ENCODE data around the gene GAPVD1. TPM values are rescaled to one million over a fixed set of nuclear protein-coding genes. Genes with fewer than 3 reads are reported as not detected.
"Not testable (repeated sequence)": the region's sequence is repeated elsewhere in the genome, so short reads cannot be mapped to it uniquely, and the experiment has no call there.

The GAPVD1 gene
- total and polyA plus RNA-seq, 2 donors = 14.2 to 77.6 TPM

GRCh38 chr9:125377584-125378250, 116.1 kb downstream of the GAPVD1 start:
- 90% methylated on average over 8 of the region's 8 CpGs for WGBS
- H3K4me3 ChIP-seq (ENCODE audit: low read depth, low read length) = no peak overlapping the region
- no peak for DNase-seq (ENCODE audit: extremely low spot score)

GRCh38 chr9:125378778-125379177, 117.2 kb downstream of the GAPVD1 start:
- Histone ChIP-seq H3K4me1 (ENCODE audit: insufficient read depth) (no peaks in the 10 kb centered on the region), H3K27ac (ENCODE audit: low read depth) (no peak overlapping the region), H3K4me3 (ENCODE audit: low read depth, low read length) (no peak overlapping the region), H3K36me3 (ENCODE audit: insufficient read depth) (no peaks in the 10 kb centered on the region)
- DNase-seq (ENCODE audit: extremely low spot score) = no peak
- 64% methylated on average over 9 of the region's 9 CpGs for WGBS

More at GRCh38 chr9:125377584-125378250, 116.1 kb downstream of the GAPVD1 start:
- H3K36me3 ChIP-seq (ENCODE audit: insufficient read depth) = no peaks in the 10 kb centered on the region
- H3K27ac ChIP-seq (ENCODE audit: low read depth) = no peak overlapping the region
- no peaks in the 10 kb centered on the region for H3K4me1 ChIP-seq (ENCODE audit: insufficient read depth)

GRCh38 chr9:125379208-125379607, 117.6 kb downstream of the GAPVD1 start:
- Histone ChIP-seq H3K36me3 (ENCODE audit: insufficient read depth) (no peaks in the 10 kb centered on the region), H3K27ac (ENCODE audit: low read depth) (no peak overlapping the region), H3K4me3 (ENCODE audit: low read depth, low read length) (no peak overlapping the region), H3K4me1 (ENCODE audit: insufficient read depth) (no peaks in the 10 kb centered on the region)
- no peak for DNase-seq (ENCODE audit: extremely low spot score)
- 62% methylated on average over 5 of the region's 5 CpGs for WGBS

GRCh38 chr9:125380406-125380805, 118.8 kb downstream of the GAPVD1 start:
- Histone ChIP-seq H3K27ac (ENCODE audit: low read depth) (no peak overlapping the region), H3K36me3 (ENCODE audit: insufficient read depth) (no peaks in the 10 kb centered on the region), H3K4me3 (ENCODE audit: low read depth, low read length) (no peak overlapping the region), H3K4me1 (ENCODE audit: insufficient read depth) (no peaks in the 10 kb centered on the region)
- DNase-seq (ENCODE audit: extremely low spot score) = no peak
- WGBS = 79% methylated on average over 8 of the region's 8 CpGs

GRCh38 chr9:125387861-125388524, 126.4 kb downstream of the GAPVD1 start:
- Histone ChIP-seq H3K36me3 (ENCODE audit: insufficient read depth) (no peaks in the 10 kb centered on the region), H3K4me3 (ENCODE audit: low read depth, low read length) (no peak overlapping the region), H3K4me1 (ENCODE audit: insufficient read depth) (no peaks in the 10 kb centered on the region), H3K27ac (ENCODE audit: low read depth) (no peak overlapping the region)
- WGBS = 84% methylated on average over 14 of the region's 14 CpGs
- DNase-seq (ENCODE audit: extremely low spot score) = no peak

- H3K27ac ChIP-seq (ENCODE audit: low read depth) = no peak overlapping the region
- WGBS = 58% methylated on average over 6 of the region's 6 CpGs
- H3K4me3 ChIP-seq (ENCODE audit: low read depth, low read length) = no peak overlapping the region
- no peak for DNase-seq (ENCODE audit: extremely low spot score)
- H3K4me1 ChIP-seq (ENCODE audit: insufficient read depth) = no peaks in the 10 kb centered on the region
- H3K36me3 ChIP-seq (ENCODE audit: insufficient read depth) = no peaks in the 10 kb centered on the region
Measured at GRCh38 chr9:125388978-125389377, 127.4 kb downstream of the GAPVD1 start.

GRCh38 chr9:125391704-125392103, 130.1 kb downstream of the GAPVD1 start:
- no peaks in the 10 kb centered on the region for H3K36me3 ChIP-seq (ENCODE audit: insufficient read depth)
- no peak for DNase-seq (ENCODE audit: extremely low spot score)
- 94% methylated on average over 6 of the region's 6 CpGs for WGBS

GRCh38 chr9:125393426-125393825, 131.8 kb downstream of the GAPVD1 start:
- DNase-seq (ENCODE audit: extremely low spot score) = no peak
- 90% methylated on average over 3 of the region's 3 CpGs for WGBS
- H3K36me3 ChIP-seq (ENCODE audit: insufficient read depth) = no peaks in the 10 kb centered on the region
- H3K4me3 ChIP-seq (ENCODE audit: low read depth, low read length) = no peak overlapping the region
- no peaks in the 10 kb centered on the region for H3K4me1 ChIP-seq (ENCODE audit: insufficient read depth)
- no peak overlapping the region for H3K27ac ChIP-seq (ENCODE audit: low read depth)

More at GRCh38 chr9:125391704-125392103, 130.1 kb downstream of the GAPVD1 start:
- Histone ChIP-seq H3K4me3 (ENCODE audit: low read depth, low read length) (no peak overlapping the region), H3K27ac (ENCODE audit: low read depth) (no peak overlapping the region), H3K4me1 (ENCODE audit: insufficient read depth) (no peaks in the 10 kb centered on the region)

- WGBS = 98% methylated on average over 6 of the region's 6 CpGs
- Histone ChIP-seq H3K27ac (ENCODE audit: low read depth) (no peak overlapping the region), H3K4me3 (ENCODE audit: low read depth, low read length) (no peak overlapping the region), H3K36me3 (ENCODE audit: insufficient read depth) (no peaks in the 10 kb centered on the region), H3K4me1 (ENCODE audit: insufficient read depth) (no peaks in the 10 kb centered on the region)
- no peak for DNase-seq (ENCODE audit: extremely low spot score)
Measured at GRCh38 chr9:125396799-125397198, 135.2 kb downstream of the GAPVD1 start.

- DNase-seq (ENCODE audit: extremely low spot score) = no peak
- Histone ChIP-seq H3K27ac (ENCODE audit: low read depth) (no peak overlapping the region), H3K36me3 (ENCODE audit: insufficient read depth) (no peaks in the 10 kb centered on the region), H3K4me3 (ENCODE audit: low read depth, low read length) (no peak overlapping the region), H3K4me1 (ENCODE audit: insufficient read depth) (no peaks in the 10 kb centered on the region)
- 82% methylated on average over 11 of the region's 11 CpGs for WGBS
Measured at GRCh38 chr9:125397736-125398135, 136.1 kb downstream of the GAPVD1 start.

GRCh38 chr9:125398243-125398642, 136.6 kb downstream of the GAPVD1 start:
- Histone ChIP-seq H3K27ac (ENCODE audit: low read depth) (no peak overlapping the region), H3K4me3 (ENCODE audit: low read depth, low read length) (no peak overlapping the region), H3K36me3 (ENCODE audit: insufficient read depth) (no peaks in the 10 kb centered on the region), H3K4me1 (ENCODE audit: insufficient read depth) (no peaks in the 10 kb centered on the region)
- DNase-seq (ENCODE audit: extremely low spot score) = no peak
- 100% methylated on average over 1 of the region's 1 CpG for WGBS

GRCh38 chr9:125399165-125399564, 137.5 kb downstream of the GAPVD1 start:
- Histone ChIP-seq H3K36me3 (ENCODE audit: insufficient read depth) (no peaks in the 10 kb centered on the region), H3K27ac (ENCODE audit: low read depth) (no peak overlapping the region), H3K4me3 (ENCODE audit: low read depth, low read length) (no peak overlapping the region), H3K4me1 (ENCODE audit: insufficient read depth) (no peaks in the 10 kb centered on the region)
- WGBS = 95% methylated on average over 12 of the region's 12 CpGs
- no peak for DNase-seq (ENCODE audit: extremely low spot score)

GRCh38 chr9:125399666-125400065, 138.0 kb downstream of the GAPVD1 start:
- Histone ChIP-seq H3K27ac (ENCODE audit: low read depth) (no peak overlapping the region), H3K4me1 (ENCODE audit: insufficient read depth) (no peaks in the 10 kb centered on the region), H3K4me3 (ENCODE audit: low read depth, low read length) (no peak overlapping the region), H3K36me3 (ENCODE audit: insufficient read depth) (no peaks in the 10 kb centered on the region)
- WGBS = 91% methylated on average over 20 of the region's 20 CpGs
- no peak for DNase-seq (ENCODE audit: extremely low spot score)

GRCh38 chr9:125400232-125400631, 138.6 kb downstream of the GAPVD1 start:
- 94% methylated on average over 8 of the region's 8 CpGs for WGBS
- H3K4me3 ChIP-seq (ENCODE audit: low read depth, low read length); H3K4me1 ChIP-seq (ENCODE audit: insufficient read depth); H3K36me3 ChIP-seq (ENCODE audit: insufficient read depth); H3K27ac ChIP-seq (ENCODE audit: low read depth); DNase-seq (ENCODE audit: extremely low spot score): not testable (repeated sequence)

Data from urinary bladder (tissue), 4 donors.